Left renal cortex interstitium (tissue), 4 donors: ENCODE measurements around the gene TYW1B. TPM values are rescaled to one million over a fixed set of nuclear protein-coding genes. Genes with fewer than 3 reads are reported as not detected.
"Not testable (repeated sequence)": the region's sequence is repeated elsewhere in the genome, so short reads cannot be mapped to it uniquely, and the experiment has no call there.

Experiments used
- DNase-seq, 4 donors: peaks; one replicate each; pipeline ENCODE4 v3.0.0-alpha.2; 2013; ENCODE audit warnings: low read depth in 4 of 4, low spot score in 2 of 4, missing footprints in 1 of 4
- polyA plus RNA-seq, 4 donors: library from polyadenylated mRNA; unstranded; fragments of 120-200 nt; gene quantifications; one replicate each; pipeline ENCODE4 v1.2.1, GENCODE V29; 2013; ENCODE audit not compliant: insufficient read length in 4 of 4

Gene TYW1B
- polyA plus RNA-seq, 4 donors = 2.5 to 8.1 (median 3.7) TPM

DNA sequence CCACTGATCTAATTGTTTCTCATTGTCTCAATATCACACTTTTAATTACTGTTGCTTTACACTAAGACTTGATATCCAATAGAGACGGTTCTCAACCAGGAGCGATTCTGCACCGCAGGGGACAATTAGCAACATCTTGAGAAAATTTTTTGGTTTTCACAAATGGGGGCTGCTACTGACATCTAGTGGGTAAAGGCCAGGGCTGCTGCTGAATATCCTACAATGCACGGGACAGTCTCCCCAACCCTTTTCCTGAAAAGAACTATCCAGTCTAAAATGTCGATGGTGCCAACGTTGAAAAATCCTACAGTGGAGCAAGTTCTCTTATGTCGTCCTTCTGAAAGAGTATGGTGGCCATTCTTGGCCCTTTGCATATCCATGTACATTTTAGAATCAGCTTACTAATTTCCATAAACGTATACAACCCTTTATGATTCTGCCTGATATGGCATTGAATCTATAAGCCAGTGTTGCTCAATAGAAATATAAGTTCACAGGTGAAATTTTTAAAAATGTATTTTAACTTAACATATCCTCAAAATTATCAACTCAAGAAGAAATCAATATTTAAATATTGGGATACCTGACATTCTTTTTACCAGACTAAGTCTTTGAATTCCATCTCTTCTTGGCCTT lies 192.6 kb downstream of the TYW1B start:
- DNase-seq = not testable (repeated sequence)

DNA sequence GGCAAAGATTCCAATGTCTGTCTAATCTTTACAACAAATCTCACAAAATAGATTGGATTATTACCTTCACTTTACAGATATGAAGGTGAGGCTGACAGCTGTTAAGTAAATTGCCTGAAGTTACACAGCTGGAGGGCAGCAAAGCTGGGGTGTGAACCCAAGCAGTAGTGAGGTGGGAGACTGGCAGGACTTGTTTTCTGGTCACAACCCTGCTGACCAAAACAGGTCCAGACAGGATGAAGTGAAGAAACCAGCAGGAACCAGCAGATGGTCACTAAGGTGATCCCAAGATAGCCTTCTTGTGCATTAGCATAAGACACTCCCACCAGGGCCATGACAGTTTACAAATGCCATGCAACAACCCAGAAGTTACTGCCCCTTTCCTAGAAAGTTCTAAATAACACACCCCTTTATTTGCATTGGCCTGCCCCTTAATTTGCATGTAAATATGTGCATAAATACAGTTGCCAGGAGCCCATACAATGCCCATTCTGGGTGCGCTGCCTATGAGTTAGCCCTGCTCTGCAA lies 195.2 kb downstream of the TYW1B start:
- not testable (repeated sequence) for DNase-seq

DNA sequence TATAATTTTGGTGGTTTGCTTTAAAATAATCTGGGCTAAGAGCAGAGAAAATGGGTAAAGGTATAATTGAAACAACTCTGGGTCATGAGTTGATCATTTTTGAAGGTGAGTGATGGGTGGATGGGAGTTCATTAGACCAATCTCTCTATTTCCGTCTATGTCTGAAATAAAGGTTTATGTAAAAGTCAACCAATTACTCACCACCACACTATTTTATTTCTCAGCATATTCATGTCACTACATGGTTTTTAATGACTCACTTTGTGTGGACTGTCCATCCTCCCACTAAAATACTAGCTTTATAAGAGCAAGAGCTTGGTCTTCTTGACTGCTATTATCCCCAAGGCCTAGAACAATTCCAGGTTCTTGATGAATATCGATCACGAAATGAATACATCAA lies 199.6 kb downstream of the TYW1B start:
- not testable (repeated sequence) for DNase-seq

DNA sequence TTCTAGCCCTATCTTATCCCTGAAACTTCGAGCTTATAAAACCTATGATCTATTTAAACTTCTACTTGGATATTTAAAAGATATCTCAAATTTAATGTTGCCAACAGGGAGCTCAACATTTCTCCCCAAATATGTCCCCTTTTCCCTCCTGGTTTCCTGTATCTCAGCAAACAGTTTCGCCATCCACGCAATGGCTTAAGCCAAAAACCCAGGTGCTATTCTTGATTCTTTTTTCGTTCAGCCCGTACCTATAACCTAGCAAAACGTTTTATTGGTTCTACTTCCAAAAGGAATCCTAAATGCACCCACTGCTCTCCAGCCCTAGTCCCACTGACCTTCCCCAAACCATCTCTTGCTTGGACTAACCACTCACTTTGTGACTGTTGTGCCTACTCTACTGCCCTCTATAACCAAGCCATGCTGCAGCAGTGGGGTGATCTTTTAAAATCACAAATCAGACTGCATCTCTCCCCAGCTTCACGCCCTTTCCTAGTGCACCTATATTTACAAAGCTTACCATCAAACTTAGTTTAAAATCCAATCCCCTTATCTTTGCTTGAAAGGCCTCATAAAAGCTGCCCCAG lies 201.5 kb downstream of the TYW1B start:
- not testable (repeated sequence) for DNase-seq

DNA sequence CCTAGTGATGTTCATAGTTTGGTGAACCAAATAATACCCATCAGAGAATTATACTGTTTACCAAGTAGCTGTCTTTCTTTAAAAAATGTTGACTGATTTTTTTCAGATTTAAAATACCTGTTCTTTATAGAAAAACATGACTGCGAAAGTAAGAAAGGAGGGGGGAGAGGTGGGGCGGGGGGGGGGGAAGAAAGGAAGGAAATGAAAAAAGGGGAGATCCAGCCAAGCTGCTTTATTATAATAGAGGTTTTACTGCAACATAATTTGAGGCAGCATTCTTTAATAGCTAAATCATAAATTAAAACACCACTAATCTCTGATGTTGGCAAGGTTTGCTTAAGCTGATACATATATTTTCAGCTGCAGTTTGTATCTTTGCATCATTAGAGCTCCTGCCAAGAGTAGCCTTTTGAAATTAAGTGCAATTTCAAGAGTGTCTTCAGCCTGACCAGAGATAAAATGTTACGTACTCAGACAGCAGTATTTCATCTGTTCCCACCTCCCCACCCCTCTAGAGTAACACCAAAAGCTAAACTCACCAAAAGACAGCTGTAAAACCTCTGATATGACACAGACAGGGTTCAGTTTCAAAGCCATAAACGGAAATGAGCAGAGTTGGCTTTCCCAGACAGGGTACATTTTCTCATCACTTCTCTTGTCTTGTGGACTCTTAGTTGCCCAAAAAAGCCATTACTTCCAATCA lies 202.1 kb downstream of the TYW1B start:
- DNase-seq = peak in 1 of 4 donors; percentile 10

DNA sequence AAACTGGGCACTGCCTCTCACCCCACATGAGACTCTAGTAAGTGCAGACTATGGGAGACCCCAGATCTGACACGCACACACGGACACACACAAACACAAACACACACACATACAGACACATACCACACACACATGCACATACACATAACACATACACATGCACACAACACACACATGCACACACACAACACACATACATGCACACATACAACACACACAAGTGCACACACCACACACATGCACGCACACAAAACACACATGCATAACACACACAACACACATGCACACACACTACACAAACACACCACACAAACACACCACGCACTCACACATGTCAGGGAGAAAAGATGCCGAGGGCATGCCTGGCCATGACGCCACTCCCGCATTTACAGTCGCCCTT lies 205.5 kb downstream of the TYW1B start:
- no peak for DNase-seq

DNA sequence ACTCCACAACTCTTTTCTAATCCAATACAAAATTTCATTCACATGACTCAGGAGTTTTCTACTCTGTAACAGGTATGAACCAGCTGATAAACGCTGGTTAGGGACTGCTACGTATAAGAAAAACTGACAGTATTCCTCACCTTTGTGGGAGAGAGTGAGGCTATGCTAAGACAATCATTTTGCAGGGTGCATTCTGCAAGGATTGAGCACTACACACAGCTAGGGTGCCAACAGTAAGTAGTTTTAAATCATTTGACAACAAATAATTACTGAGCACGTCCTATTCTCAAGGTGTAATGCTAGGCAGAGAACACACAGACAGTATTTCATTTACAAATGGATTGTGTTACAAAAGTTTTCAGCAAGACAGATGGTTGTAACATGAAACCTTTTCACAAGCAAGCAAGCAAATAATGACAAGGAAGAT lies 206.2 kb downstream of the TYW1B start:
- DNase-seq = not testable (repeated sequence)

DNA sequence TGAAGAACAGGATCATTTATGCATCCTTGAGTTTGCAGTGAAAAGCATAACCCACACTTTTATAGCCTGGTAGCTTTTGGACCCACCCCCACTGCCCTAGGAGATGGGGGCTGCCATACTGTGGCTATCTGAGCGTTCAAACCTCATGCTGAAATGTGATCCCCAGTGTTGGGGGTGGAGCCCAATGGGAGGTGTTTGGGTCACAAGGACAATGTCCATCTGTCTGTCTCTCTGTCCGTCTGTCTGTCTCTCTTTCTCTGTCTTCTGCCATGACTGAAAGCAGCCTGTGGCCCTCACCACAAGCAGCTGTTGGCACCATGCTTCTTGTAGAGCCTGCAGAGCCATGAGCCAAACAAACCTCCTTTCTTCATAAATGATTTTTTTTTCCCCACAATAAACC lies 207.1 kb downstream of the TYW1B start:
- not testable (repeated sequence) for DNase-seq

- DNase-seq = peak in 1 of 4 donors; percentile 27
Measured at GRCh38 chr7:72618435-72619180, 209.4 kb downstream of the TYW1B start.

DNA sequence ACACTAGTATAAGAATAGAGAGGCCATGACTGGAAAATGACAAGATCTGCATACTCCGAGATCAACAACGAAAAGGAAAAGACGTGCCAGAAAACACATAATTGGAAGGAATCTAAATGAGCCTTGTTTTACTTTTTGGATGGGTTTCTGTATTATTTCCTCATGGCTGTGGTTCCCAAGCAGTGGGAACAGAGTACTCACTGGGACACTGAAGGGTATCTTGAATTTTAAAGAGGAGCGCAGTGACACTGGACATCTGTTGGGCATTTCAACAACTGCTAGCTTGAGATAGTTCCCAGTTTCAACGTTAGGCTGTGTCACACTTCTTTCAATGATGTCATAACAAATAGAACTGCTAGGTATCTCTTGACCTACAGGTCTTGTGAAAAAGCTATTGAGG lies 218.2 kb downstream of the TYW1B start:
- DNase-seq = not testable (repeated sequence)

DNA sequence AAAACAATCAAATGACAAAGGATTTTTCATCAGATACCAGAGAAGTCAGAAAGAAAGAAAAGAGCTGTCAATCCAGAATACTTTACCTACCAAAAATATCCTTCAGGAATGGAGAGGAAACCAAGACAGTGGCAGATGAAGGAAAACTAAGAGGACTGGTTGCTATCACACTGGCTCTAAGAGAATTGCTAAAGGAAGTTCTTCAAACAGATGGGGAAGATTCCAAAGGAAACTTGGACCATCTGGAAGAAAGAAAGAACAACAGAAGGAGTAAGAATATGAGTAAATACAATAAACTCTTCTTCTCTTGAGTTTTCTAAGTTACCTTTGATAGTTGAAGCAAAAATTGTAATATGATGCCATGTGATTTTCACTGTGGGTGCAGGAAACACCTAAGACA lies 220.0 kb downstream of the TYW1B start:
- not testable (repeated sequence) for DNase-seq

- DNase-seq = not testable (repeated sequence)
Measured at GRCh38 chr7:72605863-72606431, 222.1 kb downstream of the TYW1B start.

- not testable (repeated sequence) for DNase-seq
Measured at GRCh38 chr7:72604771-72605611, 223.0 kb downstream of the TYW1B start.

DNA sequence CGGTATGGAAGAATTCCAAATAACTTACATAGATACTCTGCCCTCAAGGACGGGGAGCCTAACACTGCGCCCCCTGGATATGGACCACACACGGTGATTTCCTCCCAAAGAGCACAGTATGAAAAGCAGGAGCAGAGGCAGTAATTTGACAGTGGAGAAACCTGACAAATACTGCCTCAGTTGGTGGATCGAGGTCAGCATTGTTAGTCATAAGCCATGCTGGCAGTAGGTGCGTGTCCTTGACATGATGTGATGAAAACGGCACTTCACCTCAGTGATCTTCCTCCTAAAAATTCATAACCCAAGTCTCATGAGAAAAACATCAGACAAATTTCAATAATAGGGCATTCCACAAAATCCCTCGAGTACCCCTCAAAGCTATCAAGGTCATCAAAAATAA lies 224.5 kb downstream of the TYW1B start:
- not testable (repeated sequence) for DNase-seq

GRCh38 chr7:72603073-72603472 lies 224.9 kb downstream of the TYW1B start:
- DNase-seq = no peak

- DNase-seq = not testable (repeated sequence)
Measured at GRCh38 chr7:72601683-72602082, 226.3 kb downstream of the TYW1B start.

- DNase-seq = not testable (repeated sequence)
Measured at GRCh38 chr7:72590023-72590422, 238.0 kb downstream of the TYW1B start.

DNA sequence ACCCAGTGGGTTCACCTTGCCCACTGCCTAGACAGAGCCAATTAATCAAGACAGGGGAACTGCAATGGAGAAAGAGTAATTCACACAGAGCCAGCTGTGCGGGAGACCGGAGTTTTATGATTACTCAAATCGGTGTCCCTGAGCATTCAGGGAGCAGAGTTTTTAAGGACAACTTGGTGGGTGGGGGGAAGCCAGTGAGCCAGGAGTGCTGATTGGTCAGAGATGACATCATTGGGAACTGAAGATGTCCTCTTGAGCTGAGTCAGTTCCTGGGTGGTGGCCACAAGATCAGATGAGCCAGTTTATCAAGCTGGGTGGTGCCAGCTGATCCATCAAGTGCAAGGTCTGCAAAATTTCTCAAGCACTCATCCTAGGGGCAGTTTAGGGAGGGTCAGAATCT lies 240.7 kb downstream of the TYW1B start:
- DNase-seq = not testable (repeated sequence)

DNA sequence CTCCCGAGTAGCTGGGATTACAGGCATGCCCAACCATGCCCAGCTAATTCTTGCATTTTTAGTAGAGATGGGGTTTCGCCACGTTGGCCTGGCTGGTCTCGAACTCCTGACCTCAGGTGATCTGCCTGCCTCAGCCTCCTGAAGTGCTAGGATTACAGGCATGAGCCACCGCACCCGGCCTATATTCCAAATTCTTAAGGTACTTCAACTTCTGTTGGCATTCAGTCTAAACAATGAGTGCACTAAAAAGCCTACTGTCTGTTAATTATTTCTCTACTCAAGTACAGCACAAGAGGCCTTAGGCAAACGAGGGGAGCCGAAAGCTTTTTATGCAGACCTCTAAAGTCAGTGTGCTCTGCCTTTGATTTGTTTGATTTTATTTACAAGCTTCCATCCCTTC lies 243.4 kb downstream of the TYW1B start:
- DNase-seq = not testable (repeated sequence)
